ENCODE measurements around the gene SYNE1. TPM values are rescaled to one million over a fixed set of nuclear protein-coding genes. Genes with fewer than 3 reads are reported as not detected.
"Not testable (repeated sequence)": the region's sequence is repeated elsewhere in the genome, so short reads cannot be mapped to it uniquely, and the experiment has no call there.

The SYNE1 gene
- total and polyA plus RNA-seq, 2 of the 8 experiments (the other 6 are each of a cell fraction or from before 2014, with no cell fraction given), result 2.8 to 5.5 TPM

GRCh38 chr6:152491501-152491900, 145.7 kb downstream of the SYNE1 start:
- H3K4me2 ChIP-seq (ENCODE audit: insufficient read depth in 1 of 2, low read depth in 2 of 2, low read length in 2 of 2); H3K23ac ChIP-seq (ENCODE audit: insufficient read length); H4K8ac ChIP-seq (ENCODE audit: extremely low read depth, insufficient read depth, low read length); H2BK15ac ChIP-seq (ENCODE audit: low read length); H4K91ac ChIP-seq (replicated peaks; ENCODE audit: insufficient read length, low read length); H2BK120ac ChIP-seq (replicated peaks; ENCODE audit: low read depth, low read length); H2AK5ac ChIP-seq (ENCODE audit: low read depth, low read length); H2BK12ac ChIP-seq (ENCODE audit: low read depth, low read length); H3K18ac ChIP-seq (ENCODE audit: extremely low read depth, low read length); DNase-seq (ENCODE audit: low read depth in 1 of 2, low spot score in 2 of 2); H3K79me2 ChIP-seq (ENCODE audit: control insufficient read depth in 1 of 2, insufficient read depth in 2 of 2, low read length in 2 of 2); H3K14ac ChIP-seq (ENCODE audit: insufficient read length); H3K79me1 ChIP-seq (ENCODE audit: low read depth, low read length); H4K5ac ChIP-seq (ENCODE audit: insufficient read length, low read depth, low read length); H3K4ac ChIP-seq (replicated peaks; ENCODE audit: insufficient read length, low read depth, low read length); H4K20me1 ChIP-seq (replicated peaks in 1 of 2; ENCODE audit: control insufficient read depth in 1 of 2, insufficient read depth in 2 of 2, low read length in 2 of 2); H3K9me3 ChIP-seq (ENCODE audit: insufficient read depth in 2 of 2, low read depth in 1 of 2, low read length in 1 of 2); H3K4me1 ChIP-seq (replicated peaks in 1 of 4; ENCODE audit: control insufficient read depth in 3 of 4, insufficient read depth in 4 of 4, low read length in 3 of 4); H3K27ac ChIP-seq (ENCODE audit: low read depth, low read length); FAIRE-seq; H2AFZ ChIP-seq (ENCODE audit: low read length); H3K23me2 ChIP-seq (ENCODE audit: low read depth, low read length); H3K56ac ChIP-seq (replicated peaks; ENCODE audit: insufficient read length, low read depth, low read length); POLR2A ChIA-PET (ENCODE audit: partially characterized antibody); H3K4me3 ChIP-seq (ENCODE audit: extremely low read depth in 1 of 4, insufficient read depth in 2 of 4, low read depth in 3 of 4, low read length in 4 of 4); H3K9ac ChIP-seq (replicated peaks in 1 of 4; ENCODE audit: extremely low read depth in 1 of 4, low read depth in 3 of 4, low read length in 3 of 4); H3K27me3 ChIP-seq (replicated peaks in 1 of 4; ENCODE audit: control insufficient read depth in 3 of 4, extremely low read depth in 1 of 4, insufficient read depth in 3 of 4, low read length in 3 of 4); H2BK5ac ChIP-seq (ENCODE audit: low read depth, low read length); H2BK20ac ChIP-seq (ENCODE audit: low read length); H3K36me3 ChIP-seq (ENCODE audit: control insufficient read depth in 2 of 4, insufficient read depth in 4 of 4, low read length in 3 of 4): not testable (repeated sequence)
- WGBS, 2 experiments (ENCODE audit: extremely low coverage in 1 of 2, insufficient coverage in 1 of 2, insufficient read length in 1 of 2, insufficient replicate concordance in 2 of 2, low coverage in 1 of 2, low lambda C conversion rate in 2 of 2, missing lambda C conversion rate in 1 of 2), result 90% methylated on average over 2 of the region's 2 CpGs; no CpG with 5 or more reads in 1 of the 2 experiments
- CTCF ChIA-PET (ENCODE audit: partially characterized antibody), result interaction anchor here (0.6 kb wide), 1 partner anchor 803 kb away, joined by 4 read pairs; no protein-coding TSS in a partner anchor

Measured in H1 (cell line).